Kidney (tissue), 14 donors: ENCODE measurements around the gene OR2L13. TPM values are rescaled to one million over a fixed set of nuclear protein-coding genes. Genes with fewer than 3 reads are reported as not detected.
"Not testable (repeated sequence)": the region's sequence is repeated elsewhere in the genome, so short reads cannot be mapped to it uniquely, and the experiment has no call there.

Source experiments
- DNase-seq, 5 donors: peaks; one replicate each; pipeline ENCODE4 v3.0.0-alpha.2; 2013 to 2020
- FAIRE-seq: peaks from 2 replicates; lab custom pipeline; 2012; peaks lifted over from hg19 to GRCh38; lab: Jason Lieb, UNC
- H3K27ac ChIP-seq, 2 donors: one replicate each; pipeline ENCODE4 v1.7.0; 2013; ENCODE audit warnings: low read depth in 2 of 2, low read length in 2 of 2, inconsistent platforms in 1 of 2
- H3K27me3 ChIP-seq: one replicate; pipeline ENCODE4 v1.7.1; 2013; ENCODE audit warnings: low read length, inconsistent platforms; ENCODE audit not compliant: control insufficient read depth, insufficient read depth
- H3K36me3 ChIP-seq, 3 donors: one replicate each; pipeline versions ENCODE4 v1.7.0 to v1.7.1; 2013; ENCODE audit warnings: low read length in 3 of 3, control low read depth in 1 of 3, inconsistent platforms in 1 of 3; ENCODE audit not compliant: insufficient read depth in 3 of 3, control insufficient read depth in 2 of 3
- H3K4me1 ChIP-seq, 3 donors: one replicate each; pipeline versions ENCODE4 v1.7.0 to v1.7.1; 2013; ENCODE audit warnings: low read length in 3 of 3, inconsistent platforms in 1 of 3, low read depth in 1 of 3; ENCODE audit not compliant: control insufficient read depth in 2 of 3, insufficient read depth in 2 of 3
- H3K4me3 ChIP-seq, 3 donors: one replicate each; pipeline versions ENCODE4 v1.7.0 to v1.8.1; 2013; ENCODE audit warnings: low read length in 3 of 3, control low read depth in 1 of 3, inconsistent platforms in 1 of 3
- H3K9ac ChIP-seq, 3 donors: one replicate each; pipeline versions ENCODE4 v1.7.0 to v1.7.1; 2013; ENCODE audit warnings: low read length in 3 of 3, control low read depth in 1 of 3, inconsistent platforms in 1 of 3
- H3K9me3 ChIP-seq, 3 donors: one replicate each; pipeline versions ENCODE4 v1.7.0 to v1.7.1; 2013; ENCODE audit warnings: low read length in 3 of 3, control low read depth in 1 of 3, inconsistent platforms in 1 of 3; ENCODE audit not compliant: control insufficient read depth in 2 of 3, insufficient read depth in 1 of 3
- CTCF ChIP-seq: IDR thresholded peaks from 3 replicates; pipeline ENCODE4 v1.5.1; 2012; ENCODE audit warnings: mild to moderate bottlenecking, moderate library complexity, borderline replicate concordance; ENCODE audit not compliant: insufficient read depth; ENCODE audit errors: extremely low read depth
- intact Hi-C: fragments of 100-400 bp; cut with DNase I; formaldehyde crosslinking; loops from one replicate; pipeline ENCODE4 v1.11.1; 2022
- polyA plus RNA-seq: library from polyadenylated mRNA; stranded (reverse); fragments of 350-450 nt; fragmentation: Illumina TruSeq; extraction: RNeasy Lipid Tissue Mini Kit (QIAGEN cat#74804); gene quantifications from one replicate; pipeline ENCODE4 v1.2.3, GENCODE V29; 2014; ENCODE audit warnings: low read depth, low replicate concordance; ENCODE audit not compliant: insufficient read depth
- total RNA-seq: library from RNA; stranded (reverse); fragmentation: NEBNext Ultra II Directional; extraction: Animal tissue kit (Norgen Biotek cat#: 25700); gene quantifications from one replicate; pipeline ENCODE4 v1.2.1, GENCODE V29; 2021
- donor health status: control.
- donor health status: control.
- donor health status: control.
- donor health status: control.
- donor health status: control.
- donor health status: DM: yes; HTN: yes; CAD: no.
- donor health status: Normal renal cell carcinoma (clear cell type).

Gene OR2L13
- total and polyA plus RNA-seq, 2 donors from 2014 or later, result not detected

GRCh38 chr1:248054671-248055070, 40.3 kb upstream of the OR2L13 start:
- no peak for TF ChIP-seq CTCF
- Histone ChIP-seq H3K9ac (no peak overlapping the region), H3K4me1 (no peaks in the 10 kb centered on the region), H3K27me3 (no peaks in the 10 kb centered on the region), H3K36me3 (no peaks in the 10 kb centered on the region), H3K4me3 (no peak overlapping the region), H3K9me3 (no peaks in the 10 kb centered on the region), H3K27ac (no peak overlapping the region)
- FAIRE-seq, result no peak
- DNase-seq, result no peak
- intact Hi-C loops, result no loop called here

GRCh38 chr1:248055261-248055660, 39.7 kb upstream of the OR2L13 start:
- intact Hi-C loops, result no loop called here
- Histone ChIP-seq H3K36me3 (no peaks in the 10 kb centered on the region), H3K9ac (no peak overlapping the region), H3K4me3 (no peak overlapping the region), H3K4me1 (no peaks in the 10 kb centered on the region), H3K27me3 (no peaks in the 10 kb centered on the region), H3K9me3 (no peaks in the 10 kb centered on the region), H3K27ac (no peak overlapping the region)
- DNase-seq (no peak), FAIRE-seq (no peak)
- no peak for TF ChIP-seq CTCF

DNA sequence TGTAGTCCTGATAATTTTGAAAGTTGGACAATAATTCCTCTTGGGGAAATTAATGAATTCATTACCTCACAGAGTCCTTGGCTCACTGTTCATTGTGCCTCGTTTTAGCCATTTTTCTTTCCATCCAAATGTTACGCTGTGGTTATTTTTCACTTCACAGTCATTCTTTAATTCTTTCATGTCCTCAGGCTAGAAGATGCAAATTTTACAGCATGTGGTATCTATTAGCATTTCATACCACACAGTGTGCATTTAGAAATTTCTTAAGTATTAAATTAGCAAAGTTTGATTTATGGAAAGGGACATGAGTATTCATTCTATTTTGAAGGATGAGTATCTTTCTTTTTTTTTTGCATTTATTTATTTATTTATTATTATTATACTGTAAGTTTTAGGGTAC, 29.9 kb upstream of the OR2L13 start:
- DNase-seq, result no peak
- no peaks in the 10 kb centered on the region for H3K4me1 ChIP-seq
- H3K27ac ChIP-seq, result no peak overlapping the region
- no peaks in the 10 kb centered on the region for H3K9me3 ChIP-seq
- FAIRE-seq, result no peak
- intact Hi-C loops, result no loop called here
- no peaks in the 10 kb centered on the region for H3K36me3 ChIP-seq
- no peak overlapping the region for H3K4me3 ChIP-seq
- H3K27me3 ChIP-seq, result no peaks in the 10 kb centered on the region
- TF ChIP-seq CTCF, result no peak
- no peak overlapping the region for H3K9ac ChIP-seq

- H3K9ac ChIP-seq, result no peak overlapping the region
- no peak for DNase-seq
- no peaks in the 10 kb centered on the region for H3K4me1 ChIP-seq
- no peaks in the 10 kb centered on the region for H3K36me3 ChIP-seq
- no peaks in the 10 kb centered on the region for H3K27me3 ChIP-seq
- no peak overlapping the region for H3K4me3 ChIP-seq
- H3K27ac ChIP-seq, result no peak overlapping the region
- intact Hi-C loops, result no loop called here
- TF ChIP-seq CTCF, result no peak
- no peak for FAIRE-seq
- no peaks in the 10 kb centered on the region for H3K9me3 ChIP-seq
Observed at GRCh38 chr1:248065604-248066003, 29.4 kb upstream of the OR2L13 start.

- H3K4me1 ChIP-seq, H3K27me3 ChIP-seq, FAIRE-seq, H3K9ac ChIP-seq, H3K27ac ChIP-seq, intact Hi-C loops, DNase-seq, H3K4me3 ChIP-seq, H3K9me3 ChIP-seq, H3K36me3 ChIP-seq: not testable (repeated sequence)
Observed at GRCh38 chr1:248083864-248084263, 11.1 kb upstream of the OR2L13 start.
